Right lobe of liver (tissue), 6 donors: Measurements from ENCODE around the gene PDPR. TPM values are rescaled to one million over a fixed set of nuclear protein-coding genes. Genes with fewer than 3 reads are reported as not detected.
"Not testable (repeated sequence)": the region's sequence is repeated elsewhere in the genome, so short reads cannot be mapped to it uniquely, and the experiment has no call there.

Experiments
- ATAC-seq, 4 donors: fragments of 200-7000 bp; cut with Tn5 transposase; one replicate each; pipeline ENCODE4 v1.9.1; 2020; ENCODE audit warnings: mild to moderate bottlenecking in 4 of 4, moderate library complexity in 4 of 4
- DNase-seq, 3 donors: peaks; one replicate each; pipeline ENCODE4 v3.0.0-alpha.2; 2020
- H3K27ac ChIP-seq, 3 donors: fragments of 200-600 bp; one replicate each; pipeline ENCODE4 v1.8.0; 2022
- H3K27me3 ChIP-seq, 2 donors: fragments of 200-600 bp; one replicate each; pipeline ENCODE4 v1.8.0; 2022
- H3K36me3 ChIP-seq, 4 donors: fragments of 200-600 bp; sonication (generic) in 1 of 4; one replicate each; pipeline versions ENCODE4 v1.5.1 to v1.8.0; 2017 to 2022; ENCODE audit warnings: control low read depth in 1 of 4
- H3K4me1 ChIP-seq, 4 donors: fragments of 200-600 bp; sonication (generic) in 1 of 4; one replicate each; pipeline versions ENCODE4 v1.5.1 to v1.8.0; 2017 to 2022; ENCODE audit warnings: control low read depth in 1 of 4
- H3K4me3 ChIP-seq, 3 donors: fragments of 200-600 bp; one replicate each; pipeline ENCODE4 v1.8.0; 2022
- H3K9me3 ChIP-seq, 4 donors: fragments of 200-600 bp; sonication (generic) in 1 of 4; one replicate each; pipeline versions ENCODE4 v1.5.1 to v1.8.0; 2017 to 2022; ENCODE audit warnings: control low read depth in 1 of 4
- POLR2A ChIP-seq: fragments of 450-650 bp; IDR thresholded peaks from one replicate; pipeline ENCODE4 v1.6.1; 2017; ENCODE audit warnings: antibody characterized with exemption, mild to moderate bottlenecking
- WGBS: methylation state at CpG from one replicate; pipeline ENCODE4 v1.1.6; 2018; ENCODE audit warnings: low coverage, low lambda C conversion rate; ENCODE audit not compliant: insufficient coverage; ENCODE audit errors: missing lambda C conversion rate; 5-methylcytosine and 5-hydroxymethylcytosine counted together
- intact Hi-C, 2 donors: fragments of 100-400 bp; cut with DNase I; formaldehyde crosslinking; loops; one replicate each; pipeline versions ENCODE4 v1.11.2 to v1.14.1; 2022
- total RNA-seq, 6 experiments: library from RNA; depleted of rRNA in 2 of 6; stranded (reverse); fragments of >200 nt in 2 of 6; fragmentation: NEBNext Ultra II Directional in 3 of 6; extraction: Animal tissue kit (Norgen Biotek cat#: 25700) in 3 of 6; gene quantifications; one replicate each; pipeline versions ENCODE4 v1.1.0 to v1.2.4, GENCODE V29; 2016 to 2023
- TF ChIP-seq, protein P1 (sequence below), 4 donors: fragments of 200-600 bp in 3 of 4; fragments of 450-650 bp in 1 of 4; IDR thresholded peaks; one replicate each; pipeline versions ENCODE4 v1.5.1 to v1.8.0; 2016 to 2022; ENCODE audit warnings: antibody characterized with exemption in 4 of 4, mild to moderate bottlenecking in 2 of 4
- donor health status: DM: no; HTN: yes; CAD: no.
- donor health status: DM: no; HTN: no; CAD: no.
- donor health status: DM: no; HTN: no; CAD: no.
- donor health status: DM: no; HTN: yes; CAD: no.
- donor health status: DM: no; HTN: yes; CAD: no.

PDPR gene
- total RNA-seq, 6 experiments from 2014 or later: 6.5 to 10.1 (median 8.3) TPM

DNA sequence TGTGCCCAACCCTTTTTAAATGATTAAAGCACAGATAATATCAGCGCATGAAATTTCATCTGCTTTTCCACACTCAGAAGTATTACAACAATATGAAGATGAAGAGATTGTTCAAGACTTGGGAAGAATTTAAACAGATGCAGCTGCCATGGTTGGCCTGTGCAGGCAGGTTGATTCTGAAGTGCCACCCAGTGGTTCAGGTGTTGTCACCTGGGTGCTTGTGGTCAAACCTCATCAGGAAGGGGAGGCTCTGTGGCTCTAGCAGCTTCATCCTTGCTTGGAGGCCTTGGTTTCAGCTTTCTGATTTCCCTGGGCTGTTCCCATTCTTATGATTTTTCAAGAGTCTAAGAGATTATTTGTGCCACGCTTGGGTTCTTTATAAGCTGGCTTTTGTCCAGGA lies 37.3 kb downstream of the PDPR start:
- no peak for TF ChIP-seq POLR2A
- TF ChIP-seq, protein P1, sequence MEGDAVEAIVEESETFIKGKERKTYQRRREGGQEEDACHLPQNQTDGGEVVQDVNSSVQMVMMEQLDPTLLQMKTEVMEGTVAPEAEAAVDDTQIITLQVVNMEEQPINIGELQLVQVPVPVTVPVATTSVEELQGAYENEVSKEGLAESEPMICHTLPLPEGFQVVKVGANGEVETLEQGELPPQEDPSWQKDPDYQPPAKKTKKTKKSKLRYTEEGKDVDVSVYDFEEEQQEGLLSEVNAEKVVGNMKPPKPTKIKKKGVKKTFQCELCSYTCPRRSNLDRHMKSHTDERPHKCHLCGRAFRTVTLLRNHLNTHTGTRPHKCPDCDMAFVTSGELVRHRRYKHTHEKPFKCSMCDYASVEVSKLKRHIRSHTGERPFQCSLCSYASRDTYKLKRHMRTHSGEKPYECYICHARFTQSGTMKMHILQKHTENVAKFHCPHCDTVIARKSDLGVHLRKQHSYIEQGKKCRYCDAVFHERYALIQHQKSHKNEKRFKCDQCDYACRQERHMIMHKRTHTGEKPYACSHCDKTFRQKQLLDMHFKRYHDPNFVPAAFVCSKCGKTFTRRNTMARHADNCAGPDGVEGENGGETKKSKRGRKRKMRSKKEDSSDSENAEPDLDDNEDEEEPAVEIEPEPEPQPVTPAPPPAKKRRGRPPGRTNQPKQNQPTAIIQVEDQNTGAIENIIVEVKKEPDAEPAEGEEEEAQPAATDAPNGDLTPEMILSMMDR (IDR thresholded peaks at IDR 0.05): no peak
- H3K27ac ChIP-seq: no peak overlapping the region

DNA sequence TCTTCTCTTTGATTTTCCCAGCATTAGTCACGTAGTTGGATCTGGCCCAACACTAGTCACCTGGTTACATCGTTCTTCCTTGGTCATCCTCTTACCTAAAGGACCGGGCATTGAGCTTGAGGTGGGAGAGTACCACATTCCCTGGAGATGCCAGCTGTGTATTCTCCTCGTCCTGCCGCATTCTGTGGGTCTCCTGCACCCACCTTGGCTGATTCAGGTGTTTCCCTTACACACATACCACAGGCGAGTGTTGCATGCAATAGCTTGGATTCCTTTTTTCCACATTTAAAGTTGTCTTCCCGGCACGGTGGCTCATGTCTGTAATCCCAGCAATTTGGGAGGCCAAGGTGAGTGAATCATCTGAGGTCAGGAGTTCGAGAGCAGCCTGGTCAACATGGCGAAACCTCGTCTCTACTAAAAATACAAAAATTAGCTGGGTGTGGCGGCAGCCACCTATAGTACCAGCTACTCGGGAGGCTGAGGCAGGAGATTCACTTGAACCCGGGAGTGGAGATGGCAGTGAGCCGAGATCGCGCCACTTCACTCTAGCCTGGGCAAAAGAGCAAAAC lies 37.9 kb downstream of the PDPR start:
- intact Hi-C loops: loop anchor here in 1 of 2 donors (10.0 kb wide), 1 partner anchor 113 kb away; no protein-coding TSS in a partner anchor

More for the DNA sequence above, 37.3 kb downstream of the PDPR start:
- intact Hi-C loops: loop anchor here in 1 of 2 donors (10.0 kb wide), 1 partner anchor 113 kb away; no protein-coding TSS in a partner anchor
- 85% methylated on average over 2 of the region's 2 CpGs for WGBS
- no peaks in the 10 kb centered on the region for H3K9me3 ChIP-seq
- DNase-seq (no peak), ATAC-seq (no peak)
- H3K4me1 ChIP-seq: peaks cover 0 to 16% (median 7%) of the 10 kb centered on the region in 4 donors
- peaks cover 0 to 69% (median 20%) of the 10 kb centered on the region in 4 donors for H3K36me3 ChIP-seq
- H3K27me3 ChIP-seq: no peaks in the 10 kb centered on the region
- no peak overlapping the region for H3K4me3 ChIP-seq

DNA sequence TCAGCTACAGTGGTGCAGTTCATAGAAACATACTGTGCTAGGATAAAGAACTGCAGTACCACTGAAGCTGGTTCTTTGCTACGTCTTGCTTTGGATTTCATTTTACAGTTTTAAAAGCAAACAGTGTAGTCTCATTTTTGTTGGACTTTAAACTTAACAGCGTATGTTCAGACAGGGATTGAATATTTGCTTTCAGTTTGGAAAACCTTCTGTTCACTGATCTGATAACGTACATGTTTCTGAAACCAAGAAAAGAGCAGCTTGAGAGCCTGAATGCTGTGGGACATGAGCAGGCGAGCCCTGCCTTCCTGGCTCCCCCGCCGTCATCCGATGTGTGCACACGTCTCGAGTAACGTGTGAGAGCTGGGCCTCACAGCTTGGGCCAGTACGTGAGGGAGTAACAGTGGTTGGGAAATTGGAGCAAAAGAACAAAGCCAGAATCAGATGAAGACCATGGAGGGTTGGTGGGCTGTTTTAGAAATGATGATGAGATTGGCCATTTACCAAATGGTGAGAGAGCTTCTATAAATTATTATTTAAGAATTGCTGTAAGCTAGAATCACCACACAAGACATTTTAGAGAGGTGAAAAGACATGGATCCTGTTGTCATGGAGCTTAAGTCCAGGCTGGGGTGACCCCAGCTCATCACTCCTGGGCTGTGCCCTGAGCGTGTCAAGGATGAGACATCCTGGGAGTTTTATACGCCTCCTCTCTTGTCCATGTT lies 38.6 kb downstream of the PDPR start:
- Histone ChIP-seq H3K9me3 (no peaks in the 10 kb centered on the region), H3K27me3 (no peaks in the 10 kb centered on the region), H3K36me3 (peaks cover 7 to 83% (median 29%) of the 10 kb centered on the region in 4 donors), H3K4me1 (peaks cover 0 to 16% (median 7%) of the 10 kb centered on the region in 4 donors), H3K27ac (peak overlapping the region; percentile 53 to 71 (median 68)), H3K4me3 (peak overlapping the region in 2 of 3 donors; percentile 0 to 23)
- intact Hi-C loops: loop anchor here in 1 of 2 donors (10.0 kb wide), 1 partner anchor 112 kb away; no protein-coding TSS in a partner anchor
- DNase-seq (peak in 1 of 3 donors; percentile 39), ATAC-seq (peak; percentile 77 to 82 (median 78))
- WGBS: 43% methylated on average over 13 of the region's 13 CpGs
- no peak for TF ChIP-seq POLR2A
- TF ChIP-seq, protein P1 (IDR thresholded peaks at IDR 0.05): no peak

More for the DNA sequence above, 37.9 kb downstream of the PDPR start:
- TF ChIP-seq, protein P1 (IDR thresholded peaks at IDR 0.05): no peak
- no peak for TF ChIP-seq POLR2A
- 61% methylated on average over 17 of the region's 17 CpGs for WGBS
- Histone ChIP-seq H3K4me1 (peaks cover 0 to 16% (median 7%) of the 10 kb centered on the region in 4 donors), H3K36me3 (peaks cover 1 to 76% (median 26%) of the 10 kb centered on the region in 4 donors), H3K27me3 (no peaks in the 10 kb centered on the region), H3K4me3 (peak overlapping the region in 2 of 3 donors; percentile 0 to 23), H3K27ac (peak overlapping the region; percentile 53 to 71 (median 68)), H3K9me3 (no peaks in the 10 kb centered on the region)
- ATAC-seq: peak in 2 of 4 donors; percentile 11 to 53
- DNase-seq: no peak

DNA sequence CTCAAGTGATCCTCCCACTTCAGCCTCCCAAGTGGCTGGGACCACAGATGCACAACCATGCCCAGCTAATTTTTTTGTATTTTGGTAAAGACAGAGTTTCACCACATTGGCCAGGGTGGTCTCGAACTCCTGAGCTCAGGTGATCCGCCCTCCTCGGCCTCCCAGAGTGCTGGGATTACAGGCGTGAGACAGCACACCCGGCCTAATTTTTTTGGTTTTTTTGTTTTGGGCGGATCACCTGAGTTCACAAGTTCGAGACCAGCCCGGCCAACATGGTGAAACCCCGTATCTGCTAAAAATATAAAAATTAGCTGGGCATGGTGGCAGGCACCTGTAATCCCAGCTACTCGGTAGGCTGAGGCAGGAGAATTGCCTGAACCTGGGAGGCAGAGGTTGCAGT lies 40.6 kb downstream of the PDPR start:
- not testable (repeated sequence) for H3K27me3 ChIP-seq, DNase-seq, ATAC-seq, H3K27ac ChIP-seq, H3K4me3 ChIP-seq, H3K9me3 ChIP-seq
- H3K36me3 ChIP-seq: peaks cover 7 to 86% (median 27%) of the 10 kb centered on the region in 4 donors
- intact Hi-C loops: loop anchor here in 1 of 2 donors (10.0 kb wide), 1 partner anchor 110 kb away; no protein-coding TSS in a partner anchor
- 92% methylated on average over 10 of the region's 10 CpGs for WGBS
- peaks cover 0 to 16% (median 7%) of the 10 kb centered on the region in 4 donors for H3K4me1 ChIP-seq
